NCI-H2029 (cell line): ENCODE data around the gene HIPK2.

Experiments
- DNase-seq: peaks from one replicate; lab custom pipeline; 2025; lab: John Stamatoyannopoulos, UW

The HIPK2 gene

DNA sequence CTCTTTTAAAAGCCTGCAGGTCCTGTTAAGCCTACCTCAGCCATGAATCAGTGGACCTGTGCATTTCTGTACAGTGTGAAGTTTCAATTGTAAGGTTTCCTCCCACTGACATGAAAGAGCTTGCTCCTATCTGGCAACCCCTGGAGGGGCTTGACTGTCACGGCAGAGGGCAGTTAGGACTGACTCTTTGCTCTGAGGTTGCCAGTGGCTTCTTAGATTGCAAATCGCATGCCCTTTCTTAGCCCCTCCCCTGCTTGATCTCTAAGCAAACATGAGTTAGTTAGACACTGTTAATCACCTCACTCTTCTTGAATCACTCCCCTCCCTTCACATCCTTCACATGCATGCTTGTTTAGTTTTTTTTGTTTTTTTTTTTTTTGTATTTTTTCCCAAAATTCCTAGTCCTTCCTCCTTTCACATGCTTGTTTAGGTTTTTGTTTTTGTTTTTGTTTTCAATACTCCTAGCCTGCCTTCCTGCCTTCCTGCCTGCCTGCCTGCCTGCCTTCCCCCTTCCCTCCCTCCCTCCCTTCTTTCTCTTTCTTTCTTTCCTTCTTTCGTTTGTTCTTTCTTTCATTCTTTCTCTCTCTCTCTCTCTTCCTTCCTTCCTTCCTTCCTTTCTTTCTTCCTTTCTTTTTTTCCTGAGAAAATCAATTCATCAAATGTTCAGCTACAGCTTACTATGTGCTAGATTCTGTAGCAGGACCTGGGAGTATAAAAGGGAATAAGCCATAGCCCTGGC is 6.0 kb upstream of the HIPK2 start:
- no peak for DNase-seq

DNA sequence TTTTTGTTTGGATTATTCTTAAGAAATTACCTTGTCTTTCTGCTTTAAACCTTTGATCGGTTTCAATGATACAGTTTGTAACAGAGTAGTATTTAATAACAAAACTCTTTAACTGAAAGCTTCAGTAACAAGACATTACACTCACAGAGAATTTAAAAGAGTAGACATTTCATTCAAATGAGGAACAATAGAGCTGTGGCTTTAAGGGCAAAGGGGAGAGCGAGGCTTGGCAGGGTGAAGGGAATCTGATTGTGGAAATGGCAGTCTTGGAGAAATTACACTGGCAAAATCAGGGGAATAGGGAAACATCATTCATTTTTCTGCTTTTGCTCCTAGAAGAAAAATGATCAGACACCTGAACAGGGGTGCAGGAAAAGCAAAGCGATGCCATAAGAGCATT is 5.1 kb upstream of the HIPK2 start:
- no peak for DNase-seq

DNA sequence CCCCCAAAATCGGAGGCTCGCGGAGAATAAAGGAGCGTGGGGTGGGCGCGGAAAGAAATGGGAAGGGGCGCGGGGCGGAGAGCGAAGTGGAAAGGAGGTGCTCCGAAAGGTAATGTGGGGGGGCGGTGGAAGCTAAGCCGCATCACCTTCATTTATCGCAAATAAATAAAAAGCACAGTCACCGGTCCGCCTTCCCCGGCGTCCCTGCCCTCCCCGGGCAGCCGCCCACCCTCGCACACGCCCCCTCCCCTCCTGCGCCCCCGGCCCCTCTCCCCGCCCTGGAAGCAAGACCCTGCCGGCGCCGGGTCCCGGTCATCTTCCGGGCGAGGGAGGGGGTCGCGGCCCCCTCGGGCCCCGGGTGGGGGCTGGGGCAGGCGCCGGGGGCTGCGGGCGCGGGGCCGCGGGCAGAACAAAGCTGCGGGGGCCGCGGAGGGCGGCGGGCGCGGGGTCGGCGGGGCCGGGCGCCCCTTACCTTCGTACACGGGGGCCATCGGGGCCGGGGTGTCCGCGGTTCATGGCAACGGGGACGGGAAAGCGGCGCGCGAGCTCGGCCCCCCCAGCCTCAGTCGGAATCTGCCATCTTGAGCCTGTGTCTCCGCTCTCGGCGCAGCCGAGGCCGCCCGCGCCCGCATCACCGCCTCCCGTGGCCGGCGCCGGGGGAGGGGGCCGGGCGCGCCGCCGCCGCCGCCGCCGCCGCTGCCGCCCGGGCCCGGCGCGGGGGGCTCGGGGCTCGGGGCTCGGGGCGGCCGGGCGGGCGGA is 486 bp downstream of the HIPK2 start:
- DNase-seq = peak; percentile 25

DNA sequence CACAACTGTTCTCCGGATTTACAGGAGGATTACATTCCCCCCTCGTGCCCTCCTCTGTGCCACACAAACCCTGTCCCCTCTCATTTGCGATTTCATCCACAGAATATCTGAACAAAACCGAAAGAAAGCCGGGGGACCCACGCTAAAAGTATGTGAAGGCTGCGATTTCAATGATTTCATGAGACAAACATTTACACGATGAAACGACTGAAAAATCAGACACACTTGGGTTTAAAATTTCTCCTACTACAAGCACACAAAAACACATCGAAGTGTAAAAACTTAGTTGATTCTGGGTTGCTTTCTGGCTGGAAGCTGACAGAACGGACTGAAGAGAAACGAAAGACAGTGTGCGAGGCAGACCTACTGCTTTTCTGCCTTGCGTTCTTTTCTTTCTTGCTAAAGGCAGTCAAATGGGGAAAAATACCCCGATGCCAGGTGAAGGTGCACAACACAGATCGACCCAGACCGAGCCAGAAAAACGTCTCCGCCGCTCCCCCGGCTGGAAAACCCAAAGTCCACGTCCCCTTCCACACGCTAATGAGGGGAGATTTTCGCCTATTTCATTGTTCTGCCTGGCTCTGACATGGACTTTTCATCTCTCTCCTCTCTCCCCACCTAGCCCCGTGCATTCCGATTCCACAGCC is 1.2 kb downstream of the HIPK2 start:
- DNase-seq = no peak

DNA sequence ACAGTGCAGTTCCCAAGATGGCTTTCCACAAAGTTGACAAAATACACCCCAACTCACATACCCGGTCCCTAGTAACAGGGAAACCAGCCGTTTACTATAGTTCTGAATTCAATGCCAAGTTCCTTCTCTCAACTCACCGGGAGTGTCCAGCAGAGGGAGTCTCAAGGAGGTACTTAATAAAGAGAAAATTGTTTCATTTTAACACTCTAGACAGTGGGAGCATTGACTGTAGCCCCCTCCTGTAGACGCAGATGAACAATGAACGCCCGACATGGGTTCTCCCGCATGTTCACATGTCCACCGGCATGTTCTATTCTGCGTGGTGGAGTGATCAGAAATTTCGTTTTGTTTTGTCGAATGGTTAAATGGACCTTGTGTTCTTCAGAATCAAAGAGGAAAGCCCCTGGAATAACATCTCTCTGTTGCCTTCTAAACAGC is 1.9 kb downstream of the HIPK2 start:
- DNase-seq = peak; percentile 68

DNA sequence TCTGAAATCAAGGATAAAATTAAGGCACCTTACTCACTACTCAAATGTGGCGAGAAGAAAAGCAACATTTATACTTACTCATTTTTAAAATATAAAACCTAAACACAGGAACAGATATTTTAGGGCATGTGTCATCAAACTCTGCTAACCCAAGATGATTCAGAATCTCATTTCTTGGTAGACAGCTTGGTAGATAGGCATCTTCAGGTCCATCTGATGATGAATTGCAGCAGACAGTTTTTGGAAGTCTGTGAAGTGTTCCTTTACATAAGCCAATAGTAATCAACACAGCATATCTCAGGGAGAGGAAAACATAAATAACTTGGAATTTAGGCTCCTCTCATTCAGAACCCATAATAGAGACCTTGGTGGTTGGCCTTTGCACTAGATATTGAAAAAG is 3.4 kb downstream of the HIPK2 start:
- no peak for DNase-seq

DNA sequence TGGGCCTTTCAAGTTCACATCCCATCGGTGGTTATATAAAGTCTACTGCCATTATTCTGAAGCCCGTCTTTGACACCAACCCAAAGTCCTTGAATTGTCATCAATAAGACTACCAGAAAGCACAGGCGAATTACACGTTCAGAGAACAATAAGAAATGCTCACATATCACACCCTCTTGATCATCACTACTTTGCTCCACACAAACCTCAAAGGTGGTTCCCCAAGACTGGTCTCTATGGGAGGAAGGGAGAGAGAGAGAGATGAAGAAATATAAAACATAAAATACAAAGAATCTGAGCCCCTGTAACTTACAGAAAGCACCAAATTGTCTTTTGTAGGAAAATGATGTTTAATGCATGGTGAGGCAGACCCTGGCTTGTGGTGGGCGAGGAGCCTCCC is 4.4 kb downstream of the HIPK2 start:
- no peak for DNase-seq

DNA sequence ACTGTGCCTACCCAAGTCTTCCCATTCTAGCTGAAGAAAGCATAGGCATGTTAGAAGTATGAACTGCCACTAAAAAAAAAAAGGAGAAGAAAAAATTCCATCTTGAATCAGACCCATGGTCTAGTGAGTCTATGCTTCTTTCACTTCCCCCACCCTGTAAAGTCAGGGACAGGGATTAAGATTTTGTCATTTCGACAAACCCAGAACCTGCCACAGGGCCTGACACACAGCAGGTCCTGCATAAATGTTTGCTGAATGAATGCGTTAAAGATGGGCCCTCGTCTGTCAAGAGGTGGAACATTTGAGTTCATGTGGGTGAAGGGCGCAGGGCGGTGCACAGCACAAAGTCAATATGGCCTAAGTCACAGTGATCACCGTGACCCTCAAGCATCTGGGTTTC is 4.9 kb downstream of the HIPK2 start:
- no peak for DNase-seq

DNA sequence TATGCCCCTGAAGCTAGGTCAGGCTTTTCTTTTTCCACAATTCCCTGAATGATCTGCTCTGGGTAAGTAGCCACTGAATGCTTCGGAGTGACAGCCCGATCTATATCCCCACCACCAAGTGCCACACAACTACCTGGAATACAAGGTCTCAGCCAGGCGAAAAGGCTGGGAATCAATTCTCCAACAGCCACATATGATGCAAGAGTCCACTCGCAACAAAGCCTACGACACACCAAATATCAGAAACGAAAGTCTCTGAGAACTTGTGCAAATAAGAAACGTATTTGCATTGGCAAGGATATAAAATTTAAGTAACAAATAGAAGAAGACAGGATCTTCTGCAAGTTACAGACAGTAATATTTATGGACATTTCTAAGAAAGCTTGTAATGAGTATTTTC is 5.7 kb downstream of the HIPK2 start:
- DNase-seq = peak; percentile 38

DNA sequence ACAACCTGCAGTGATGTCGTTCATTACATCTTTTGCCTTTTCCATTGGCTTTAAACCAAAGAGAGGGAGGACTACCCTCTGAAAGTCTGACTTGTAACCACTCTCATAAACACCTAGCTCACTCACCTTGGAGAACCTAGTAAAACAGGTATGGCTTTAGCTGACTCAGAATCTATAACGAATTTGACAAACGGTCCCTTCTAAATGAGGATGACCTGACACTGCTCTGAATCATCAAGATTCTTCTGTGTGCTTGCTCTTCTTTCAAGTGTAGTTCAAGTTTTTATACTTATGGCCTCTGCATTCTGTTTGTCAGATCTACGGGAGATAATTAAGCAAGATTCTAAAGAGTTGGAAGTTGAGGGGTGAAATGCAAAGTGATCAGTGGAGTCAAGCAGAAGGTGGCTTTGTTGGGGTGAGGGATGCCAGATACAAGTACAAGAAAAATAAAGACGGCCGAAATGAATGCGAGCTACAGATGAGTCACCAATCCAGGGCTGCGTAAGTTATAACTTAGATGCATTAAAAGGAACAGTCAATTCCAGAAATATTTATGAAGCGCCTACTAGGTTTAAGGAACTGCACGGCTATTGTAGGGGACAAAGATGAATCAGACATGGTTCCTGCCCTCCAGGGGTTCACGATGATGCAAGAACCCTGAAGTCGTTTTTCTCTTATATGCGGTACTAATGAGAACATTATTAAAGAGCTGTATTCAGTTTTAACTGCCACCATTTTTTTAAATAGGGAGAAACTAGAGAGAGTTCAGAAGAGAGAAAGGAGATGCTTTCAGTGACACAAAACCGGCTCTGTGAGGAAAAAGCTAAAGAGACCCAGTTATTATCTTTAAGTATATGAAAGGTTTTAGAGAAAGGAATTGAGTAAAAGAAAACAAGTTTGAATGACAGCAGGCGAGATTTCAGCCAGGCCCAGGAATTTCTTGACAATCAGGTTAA is 6.5 kb downstream of the HIPK2 start:
- no peak for DNase-seq

DNA sequence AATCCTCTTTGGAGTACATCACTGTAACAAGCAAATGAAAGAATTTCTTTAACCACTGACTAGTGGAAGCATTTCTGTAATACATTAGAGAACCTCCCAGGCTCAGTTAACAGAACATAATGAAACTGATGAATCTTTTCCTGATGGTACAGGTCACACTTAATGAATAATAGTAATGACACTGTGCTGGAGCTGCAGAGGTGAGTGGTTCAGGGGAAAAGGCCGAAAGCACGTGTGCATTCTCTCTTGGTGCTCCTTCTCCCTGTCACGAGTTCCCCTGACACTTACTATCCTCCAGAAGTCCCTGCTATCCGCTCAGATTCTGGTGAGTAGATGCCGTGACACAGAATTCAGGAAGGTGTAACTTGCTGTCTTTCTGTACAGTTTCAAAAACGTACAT is 8.0 kb downstream of the HIPK2 start:
- no peak for DNase-seq

DNA sequence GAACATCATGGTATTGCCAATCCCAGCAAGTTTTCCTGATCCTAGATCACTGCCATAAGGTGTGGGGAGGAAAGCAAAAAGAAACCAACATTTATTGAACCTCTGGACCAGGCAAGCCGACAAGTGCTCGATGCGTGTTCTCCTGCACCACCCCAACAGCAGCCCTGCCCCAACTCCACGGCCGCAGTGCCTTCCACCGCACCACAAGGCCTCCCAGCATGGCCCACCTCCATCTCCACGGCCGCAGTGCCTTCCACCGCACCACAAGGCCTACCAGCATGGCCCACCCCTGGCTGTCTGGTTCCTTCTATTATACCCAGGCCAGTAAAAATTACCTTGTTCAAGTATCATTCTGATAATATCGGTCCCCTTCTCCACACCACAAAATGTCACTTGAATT is 8.7 kb downstream of the HIPK2 start:
- no peak for DNase-seq

DNA sequence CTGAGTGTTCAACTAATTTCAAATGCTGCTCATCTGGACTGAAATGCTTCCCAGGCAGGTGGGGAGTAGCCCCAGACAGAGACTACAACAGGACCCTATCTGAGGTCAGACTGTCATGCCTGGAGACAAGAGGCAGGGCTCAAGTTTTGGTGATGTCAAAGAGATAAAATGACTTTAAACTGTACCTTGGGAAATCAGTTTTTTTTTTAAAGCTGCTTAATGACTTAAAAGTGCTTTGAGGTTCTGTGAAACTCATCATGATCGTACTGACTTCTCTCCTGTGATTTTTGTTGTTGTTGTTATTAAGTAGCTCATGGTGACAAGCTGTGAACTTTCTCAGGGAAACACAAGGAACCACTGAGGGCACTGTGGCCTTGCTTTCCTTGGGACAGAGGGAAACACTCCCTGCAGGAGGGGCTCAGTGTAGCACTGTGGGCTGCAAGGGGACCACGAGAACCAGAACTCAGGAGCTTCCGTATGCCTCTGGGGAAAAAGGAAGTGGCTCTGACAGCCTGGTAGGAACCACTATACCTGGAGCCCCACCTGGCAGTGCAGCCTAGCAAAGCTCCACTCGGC is 9.5 kb downstream of the HIPK2 start:
- DNase-seq = no peak

DNA sequence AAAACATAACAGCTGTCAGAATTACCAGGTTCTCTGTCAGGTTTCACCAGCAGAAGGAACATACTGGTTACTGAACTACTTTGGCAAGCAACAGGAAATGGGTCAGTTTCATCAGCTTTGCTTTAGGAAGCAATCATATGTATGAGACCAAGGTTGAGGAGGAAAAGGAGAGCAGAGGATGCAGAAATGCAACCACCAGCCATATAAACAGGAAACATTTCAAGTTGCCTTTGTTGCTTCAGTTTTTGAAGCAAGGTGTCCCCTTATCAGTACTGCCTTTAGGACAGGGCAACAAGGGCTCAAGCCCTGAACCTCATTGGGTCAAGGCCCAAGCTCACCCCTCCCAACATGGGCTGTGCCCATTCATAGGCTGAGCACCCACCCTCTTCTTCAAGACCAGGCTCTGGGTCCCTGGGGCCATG is 10.2 kb downstream of the HIPK2 start:
- no peak for DNase-seq

DNA sequence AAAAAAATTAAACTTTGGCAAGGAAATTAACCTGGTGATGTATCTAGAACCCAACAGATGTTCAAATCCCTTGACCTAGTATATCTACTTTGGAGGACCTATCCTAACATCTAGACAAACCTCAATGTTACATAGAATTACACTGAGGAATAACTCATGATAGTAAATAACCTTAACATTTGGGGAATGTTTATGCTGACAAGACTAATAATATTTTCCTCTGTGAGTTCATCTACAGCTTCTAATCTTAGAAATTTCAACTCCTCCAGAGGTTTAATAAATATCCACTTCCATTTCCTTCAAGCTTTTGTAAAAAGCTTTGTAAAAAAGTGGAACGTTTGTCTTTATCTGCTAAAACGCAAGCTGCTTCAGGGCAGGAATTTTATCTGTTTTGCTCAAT is 12.7 kb downstream of the HIPK2 start:
- no peak for DNase-seq

DNA sequence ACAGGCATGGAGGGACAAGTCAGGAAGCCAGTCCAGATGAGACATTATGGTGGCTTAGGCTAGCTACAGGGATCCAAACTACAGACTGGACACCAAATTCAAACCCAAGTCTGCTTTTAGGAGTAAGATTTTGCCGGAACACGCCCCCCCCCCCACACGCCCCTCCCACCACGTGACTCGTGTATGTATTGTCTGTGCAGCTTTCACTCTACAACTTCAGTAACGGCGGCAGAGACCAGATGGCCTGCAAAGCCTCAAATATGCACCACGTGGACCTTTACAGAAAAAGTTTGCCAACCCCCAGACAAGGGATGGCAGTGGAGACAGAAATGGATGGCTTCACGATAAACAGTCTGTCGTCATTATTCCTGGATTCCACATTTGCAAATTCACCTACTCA is 14.5 kb downstream of the HIPK2 start:
- no peak for DNase-seq

DNA sequence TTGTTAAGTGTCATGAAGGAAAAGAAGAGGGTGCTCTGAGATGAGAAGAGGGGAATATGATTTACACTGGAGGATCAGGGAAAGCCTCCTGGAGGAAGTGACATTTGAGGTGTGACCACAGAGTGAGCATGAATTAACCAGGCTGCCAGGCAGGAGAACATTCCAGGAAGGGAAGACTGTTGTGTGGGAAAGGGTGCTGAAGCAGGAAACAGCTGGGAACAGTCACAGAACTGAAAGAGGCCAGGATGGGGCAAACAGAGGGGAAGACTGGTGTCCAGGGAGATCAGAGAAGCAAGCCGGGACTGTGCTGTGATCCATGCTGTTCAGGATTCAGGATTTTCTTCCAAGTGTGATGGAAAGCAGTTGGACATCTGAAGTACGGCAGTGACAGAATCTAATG is 14.9 kb downstream of the HIPK2 start:
- no peak for DNase-seq

DNA sequence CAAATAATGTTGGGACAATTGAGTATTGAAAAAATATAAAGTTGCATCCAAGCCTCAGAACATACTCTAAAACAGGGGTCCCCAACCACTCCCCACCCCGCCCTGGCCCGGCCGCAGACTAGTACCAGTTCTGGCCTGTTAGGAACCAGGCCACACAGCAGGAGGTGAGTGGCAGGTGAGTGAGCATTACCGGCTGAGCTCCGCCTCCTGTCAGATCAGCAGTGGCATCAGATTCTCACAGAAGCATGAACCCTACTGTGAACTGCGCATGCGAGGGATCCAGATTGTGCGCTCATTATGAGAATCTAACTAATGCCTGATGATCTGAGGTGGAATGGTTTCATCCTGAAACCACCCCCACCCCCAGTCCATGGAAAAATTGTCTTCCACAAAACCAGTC is 19.4 kb downstream of the HIPK2 start:
- DNase-seq = peak; percentile 81

DNA sequence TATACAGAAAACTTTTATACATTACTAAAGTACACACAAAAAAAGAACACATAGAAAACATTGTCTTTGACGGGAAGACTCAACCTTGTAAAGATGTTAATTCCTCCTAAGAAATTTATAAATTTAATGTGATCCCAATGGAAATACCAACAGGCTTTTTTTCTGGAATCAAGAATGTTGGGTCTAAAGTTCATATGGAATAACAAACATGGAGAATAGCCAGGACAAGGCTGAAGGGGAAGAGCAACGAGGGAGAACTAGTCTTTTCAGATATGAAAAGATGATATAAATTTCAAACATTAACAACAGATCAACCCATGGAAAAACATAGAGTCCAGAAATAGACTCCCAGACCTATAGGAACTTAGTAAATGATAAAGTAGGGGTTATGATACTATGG is 19.8 kb downstream of the HIPK2 start:
- DNase-seq = no peak

DNA sequence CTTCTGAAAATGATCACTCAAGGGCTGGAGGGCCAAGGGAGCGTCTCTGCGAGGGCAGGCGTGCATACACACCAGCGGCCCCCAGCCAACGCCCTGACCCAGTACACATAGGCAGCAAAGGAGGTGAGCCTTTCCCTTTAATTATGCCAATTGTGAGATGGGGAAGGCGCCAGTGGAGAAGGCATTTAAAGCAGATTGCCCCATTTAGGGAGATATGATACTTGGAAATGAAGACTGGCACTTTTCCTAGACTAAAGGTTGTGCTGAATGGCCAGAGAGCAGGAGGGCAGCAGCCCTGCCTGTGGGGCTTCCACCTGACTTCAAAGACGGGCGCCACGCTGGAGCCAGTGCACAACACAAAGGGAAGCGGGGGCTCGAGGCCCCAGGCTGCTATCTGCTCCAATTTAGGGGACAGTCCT is 24.1 kb downstream of the HIPK2 start:
- no peak for DNase-seq

DNA sequence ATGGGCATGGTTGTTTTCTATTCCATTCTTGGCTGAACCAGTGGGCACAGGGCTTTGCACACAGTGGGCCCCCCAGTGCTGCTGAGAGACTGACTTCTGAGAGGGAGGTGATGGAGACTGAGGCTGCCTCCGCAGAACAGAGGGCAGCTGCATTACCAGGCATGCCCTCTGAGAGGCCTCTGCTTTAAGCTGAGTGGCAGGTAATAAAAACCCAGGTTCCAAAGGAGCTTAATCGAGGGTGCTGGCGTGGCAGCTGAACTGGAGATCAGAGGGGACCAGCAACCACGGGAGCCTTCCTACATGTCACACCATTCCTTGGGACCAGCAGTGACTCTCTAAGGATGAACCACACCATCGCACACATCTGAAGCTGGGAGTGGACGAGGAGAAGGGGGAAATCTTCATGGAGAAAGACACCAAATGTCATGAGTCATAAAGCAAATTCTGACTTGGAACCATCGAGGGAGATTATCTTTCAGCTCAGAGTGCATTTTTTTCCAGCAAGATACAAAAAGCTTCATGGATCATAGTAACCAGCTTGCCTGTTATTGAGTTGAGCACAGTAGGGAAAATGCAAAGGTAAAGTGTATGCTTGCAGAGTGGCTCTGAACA is 24.6 kb downstream of the HIPK2 start:
- DNase-seq = no peak
